Measurements from ENCODE around the gene INPP4B. TPM values are rescaled to one million over a fixed set of nuclear protein-coding genes. Genes with fewer than 3 reads are reported as not detected.

INPP4B gene
- total and polyA plus RNA-seq, 2 of the 4 experiments (the other 2 are of a cell fraction) = 1.8 to 14.0 TPM

DNA sequence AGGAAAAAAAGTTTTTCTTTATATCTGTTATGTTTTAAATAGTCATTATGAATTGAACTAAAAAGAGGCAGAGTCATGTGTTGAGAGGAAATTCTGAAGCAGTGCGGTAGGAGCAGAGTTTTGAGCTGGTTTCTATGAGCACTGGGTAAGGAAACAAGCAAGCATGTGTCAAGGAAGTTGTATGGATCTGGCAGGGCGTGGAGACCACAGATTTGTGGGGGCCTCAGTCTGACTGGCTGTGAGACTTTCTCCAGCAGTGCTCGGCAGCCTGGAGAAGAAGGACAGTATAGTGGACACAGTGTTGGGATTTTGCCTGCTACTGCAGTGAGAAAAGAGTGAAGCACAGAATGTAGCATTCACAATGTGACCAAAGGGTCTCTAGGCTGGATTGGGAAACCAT lies 399.1 kb downstream of the INPP4B start:
- Histone ChIP-seq H3K18ac (ENCODE audit: low read depth, low read length) (no peak overlapping the region), H2BK5ac (ENCODE audit: low read depth, low read length, poor library complexity, severe bottlenecking) (no peak overlapping the region), H2AK9ac (replicated peaks; ENCODE audit: low read depth, low read length, poor library complexity) (no peak overlapping the region), H3K36me3 (ENCODE audit: control insufficient read depth, insufficient read depth, low read length) (no peaks in the 10 kb centered on the region), H3K27ac (ENCODE audit: insufficient read depth, low read length) (no peak overlapping the region), H2BK20ac (ENCODE audit: low read depth, low read length) (no peak overlapping the region), H2BK15ac (ENCODE audit: low read depth, low read length) (no peak overlapping the region), H3K9me3 (ENCODE audit: control insufficient read depth, insufficient read depth, low read length) (no peaks in the 10 kb centered on the region), H4K5ac (ENCODE audit: low read depth, low read length) (no peak overlapping the region), H3K4me3 (ENCODE audit: insufficient read depth, low read depth, low read length) (no peak overlapping the region), H3K4me2 (ENCODE audit: low read depth, low read length) (no peak overlapping the region), H3K79me1 (ENCODE audit: low read depth in 1 of 2, low read length in 2 of 2) (no peaks in the 10 kb centered on the region), H4K20me1 (ENCODE audit: insufficient read depth, low read length) (no peaks in the 10 kb centered on the region), H4K91ac (ENCODE audit: insufficient read depth, low read depth, low read length) (no peak overlapping the region), H3K9me1 (ENCODE audit: insufficient read depth, low read length) (no peaks in the 10 kb centered on the region), H3K56ac (ENCODE audit: extremely low read depth, insufficient read depth, low read length) (no peak overlapping the region), H3K14ac (replicated peaks; ENCODE audit: low read depth, low read length) (no peak overlapping the region), H4K8ac (ENCODE audit: low read depth in 2 of 2, low read length in 2 of 2) (no peak overlapping the region), H2AFZ (replicated peaks; ENCODE audit: low read length, poor library complexity) (no peak overlapping the region), H2AK5ac (ENCODE audit: low read depth, low read length) (no peak overlapping the region), H3K4me1 (ENCODE audit: control insufficient read depth, insufficient read depth, low read length) (peaks cover 1% of the 10 kb centered on the region; the same call in 1 of the 2 replicates), H3K9ac (ENCODE audit: low read depth, low read length) (no peak overlapping the region), H3K27me3 (ENCODE audit: control insufficient read depth, insufficient read depth, low read length) (no peaks in the 10 kb centered on the region), H3K4ac (ENCODE audit: low read depth, low read length) (no peak overlapping the region), H3K23ac (ENCODE audit: low read depth, low read length) (no peak overlapping the region), H2BK120ac (ENCODE audit: low read depth, low read length) (no peak overlapping the region)
- ChIA-PET CTCF (no interaction called here), POLR2A (ENCODE audit: unreplicated experiment) (no interaction called here)
- intact Hi-C loops (cut with micrococcal nuclease) = no loop called here
- dilution Hi-C loops (cut with HindIII; ENCODE audit: low sequenced_read_pairs, unreplicated experiment) = no loop called here
- in situ Hi-C loops (cut with MboI; ENCODE audit: low sequenced_read_pairs) = no loop called here
- ATAC-seq (ENCODE audit: low read depth) (no peak), DNase-seq (no peak)
- no peak for TF ChIP-seq RAD21 (IDR thresholded peaks at IDR 0.05; ENCODE audit: low read length)
- TF ChIP-seq, protein P1, sequence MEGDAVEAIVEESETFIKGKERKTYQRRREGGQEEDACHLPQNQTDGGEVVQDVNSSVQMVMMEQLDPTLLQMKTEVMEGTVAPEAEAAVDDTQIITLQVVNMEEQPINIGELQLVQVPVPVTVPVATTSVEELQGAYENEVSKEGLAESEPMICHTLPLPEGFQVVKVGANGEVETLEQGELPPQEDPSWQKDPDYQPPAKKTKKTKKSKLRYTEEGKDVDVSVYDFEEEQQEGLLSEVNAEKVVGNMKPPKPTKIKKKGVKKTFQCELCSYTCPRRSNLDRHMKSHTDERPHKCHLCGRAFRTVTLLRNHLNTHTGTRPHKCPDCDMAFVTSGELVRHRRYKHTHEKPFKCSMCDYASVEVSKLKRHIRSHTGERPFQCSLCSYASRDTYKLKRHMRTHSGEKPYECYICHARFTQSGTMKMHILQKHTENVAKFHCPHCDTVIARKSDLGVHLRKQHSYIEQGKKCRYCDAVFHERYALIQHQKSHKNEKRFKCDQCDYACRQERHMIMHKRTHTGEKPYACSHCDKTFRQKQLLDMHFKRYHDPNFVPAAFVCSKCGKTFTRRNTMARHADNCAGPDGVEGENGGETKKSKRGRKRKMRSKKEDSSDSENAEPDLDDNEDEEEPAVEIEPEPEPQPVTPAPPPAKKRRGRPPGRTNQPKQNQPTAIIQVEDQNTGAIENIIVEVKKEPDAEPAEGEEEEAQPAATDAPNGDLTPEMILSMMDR (conservative IDR thresholded peaks at IDR 0.05; ENCODE audit: low read depth, low read length) = no peak
- TF ChIP-seq, protein P2, sequence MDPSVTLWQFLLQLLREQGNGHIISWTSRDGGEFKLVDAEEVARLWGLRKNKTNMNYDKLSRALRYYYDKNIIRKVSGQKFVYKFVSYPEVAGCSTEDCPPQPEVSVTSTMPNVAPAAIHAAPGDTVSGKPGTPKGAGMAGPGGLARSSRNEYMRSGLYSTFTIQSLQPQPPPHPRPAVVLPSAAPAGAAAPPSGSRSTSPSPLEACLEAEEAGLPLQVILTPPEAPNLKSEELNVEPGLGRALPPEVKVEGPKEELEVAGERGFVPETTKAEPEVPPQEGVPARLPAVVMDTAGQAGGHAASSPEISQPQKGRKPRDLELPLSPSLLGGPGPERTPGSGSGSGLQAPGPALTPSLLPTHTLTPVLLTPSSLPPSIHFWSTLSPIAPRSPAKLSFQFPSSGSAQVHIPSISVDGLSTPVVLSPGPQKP (IDR thresholded peaks at IDR 0.05; ENCODE audit: borderline replicate concordance, low read depth, low read length) = no peak
- no peak for TF ChIP-seq CEBPB (IDR thresholded peaks at IDR 0.05; ENCODE audit: low read depth, low read length)
- TF ChIP-seq MAFK (IDR thresholded peaks at IDR 0.05; ENCODE audit: low read depth, low read length) = no peak
- TF ChIP-seq POLR2A (IDR thresholded peaks at IDR 0.05; ENCODE audit: low read depth, low read length) = no peak
- no peak for TF ChIP-seq CHD1 (IDR thresholded peaks at IDR 0.05; ENCODE audit: low read depth, low read length)
- TF ChIP-seq MAZ (IDR thresholded peaks at IDR 0.05; ENCODE audit: borderline replicate concordance, low read depth, low read length) = no peak
- no peak for TF ChIP-seq FOS (IDR thresholded peaks at IDR 0.05; ENCODE audit: low read depth, low read length)
- TF ChIP-seq NFE2L2 (IDR thresholded peaks at IDR 0.05; ENCODE audit: low read depth, low read length) = no peak
- TF ChIP-seq, protein P3, sequence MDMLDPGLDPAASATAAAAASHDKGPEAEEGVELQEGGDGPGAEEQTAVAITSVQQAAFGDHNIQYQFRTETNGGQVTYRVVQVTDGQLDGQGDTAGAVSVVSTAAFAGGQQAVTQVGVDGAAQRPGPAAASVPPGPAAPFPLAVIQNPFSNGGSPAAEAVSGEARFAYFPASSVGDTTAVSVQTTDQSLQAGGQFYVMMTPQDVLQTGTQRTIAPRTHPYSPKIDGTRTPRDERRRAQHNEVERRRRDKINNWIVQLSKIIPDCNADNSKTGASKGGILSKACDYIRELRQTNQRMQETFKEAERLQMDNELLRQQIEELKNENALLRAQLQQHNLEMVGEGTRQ (IDR thresholded peaks at IDR 0.05; ENCODE audit: low read depth, low read length) = no peak
- no peak for TF ChIP-seq MXI1 (IDR thresholded peaks at IDR 0.05; ENCODE audit: borderline replicate concordance, low read depth, low read length)
- TF ChIP-seq RCOR1 (IDR thresholded peaks at IDR 0.05; ENCODE audit: insufficient replicate concordance, low read length) = no peak
- TF ChIP-seq RFX5 (IDR thresholded peaks at IDR 0.05; ENCODE audit: low read depth, low read length) = no peak
- TF ChIP-seq BHLHE40 (IDR thresholded peaks at IDR 0.05; ENCODE audit: low read depth, low read length) = no peak
- TF ChIP-seq SMC3 (IDR thresholded peaks at IDR 0.05; ENCODE audit: low read depth, low read length) = no peak
- WGBS, 2 experiments (ENCODE audit: extremely low coverage in 2 of 2, insufficient read length in 1 of 2) = 92% methylated on average over 2 of the region's 3 CpGs; no CpG with 5 or more reads in 1 of the 2 experiments
- no TSS peak for BruUV-seq (replicated peaks)
